ENCODE data around the gene RPUSD2. TPM values are rescaled to one million over a fixed set of nuclear protein-coding genes. Genes with fewer than 3 reads are reported as not detected.
A peak's percentile ranks its signal among the peaks of the same experiment; 100 is the strongest.

Gene RPUSD2
- total and polyA plus RNA-seq, 5 donors from 2014 or later, result 13.5 to 27.7 (median 23.8) TPM

GRCh38 chr15:40593165-40593564 is 24.1 kb downstream of the RPUSD2 start:
- Histone ChIP-seq H3K36me3 (ENCODE audit: control insufficient read depth, insufficient read depth, low read length) (no peaks in the 10 kb centered on the region), H3K9me3 (ENCODE audit: control insufficient read depth in 2 of 2, low read length in 2 of 2) (no peaks in the 10 kb centered on the region), H3K4me3 (ENCODE audit: low read depth, low read length) (peak overlapping the region; percentile 99), H3K4me1 (ENCODE audit: control insufficient read depth, insufficient read depth, low read length, poor library complexity, severe bottlenecking) (peaks cover 25% of the 10 kb centered on the region), H3K27me3 (ENCODE audit: control insufficient read depth, insufficient read depth, low read length) (peaks cover 2% of the 10 kb centered on the region), H3K27ac (ENCODE audit: insufficient read depth, low read length, poor library complexity, severe bottlenecking) (peak overlapping the region; percentile 95)
- peak; percentile 25 to 29 for ATAC-seq (ENCODE audit: low read depth in 2 of 2)
- peaks cover 10% of the 10 kb centered on the region for H3K27me3 Mint-ChIP-seq
- H3K4me1 Mint-ChIP-seq, result peaks cover 15 to 40% (median 19%) of the 10 kb centered on the region in 4 donors
- peak in 2 of 3 donors; percentile 42 to 66 for DNase-seq
- H3K9me3 Mint-ChIP-seq, result no peaks in the 10 kb centered on the region
- peak overlapping the region; percentile 89 to 100 (median 99) for H3K27ac Mint-ChIP-seq
- H3K36me3 Mint-ChIP-seq, result no peaks in the 10 kb centered on the region
- peak overlapping the region; percentile 88 to 98 (median 95) for H3K4me3 Mint-ChIP-seq

- peaks cover under 1% of the 10 kb centered on the region for H3K27me3 ChIP-seq (ENCODE audit: control insufficient read depth, insufficient read depth, low read length)
- ATAC-seq (ENCODE audit: low read depth in 2 of 2) (peak; percentile 79 to 82), DNase-seq (peak; percentile 80 to 95 (median 91))
- H3K4me1 Mint-ChIP-seq, result peaks cover 15 to 40% (median 19%) of the 10 kb centered on the region in 4 donors
- no peaks in the 10 kb centered on the region for H3K36me3 Mint-ChIP-seq
- no peaks in the 10 kb centered on the region for H3K9me3 ChIP-seq (ENCODE audit: control insufficient read depth in 2 of 2, low read length in 2 of 2)
- peak within 1 kb of the TSS; percentile 88 to 98 (median 95) for H3K4me3 Mint-ChIP-seq
- H3K27ac Mint-ChIP-seq, result peak within 1 kb of the TSS; percentile 89 to 100 (median 99)
- peaks cover 10% of the 10 kb centered on the region for H3K27me3 Mint-ChIP-seq
- H3K4me1 ChIP-seq (ENCODE audit: control insufficient read depth, insufficient read depth, low read length, poor library complexity, severe bottlenecking), result peaks cover 26% of the 10 kb centered on the region
- no peaks in the 10 kb centered on the region for H3K9me3 Mint-ChIP-seq
- peak within 1 kb of the TSS; percentile 95 for H3K27ac ChIP-seq (ENCODE audit: insufficient read depth, low read length, poor library complexity, severe bottlenecking)
- no peaks in the 10 kb centered on the region for H3K36me3 ChIP-seq (ENCODE audit: control insufficient read depth, insufficient read depth, low read length)
- peak within 1 kb of the TSS; percentile 99 for H3K4me3 ChIP-seq (ENCODE audit: low read depth, low read length)
Measured at GRCh38 chr15:40593588-40594428, 24.7 kb downstream of the RPUSD2 start, which contains the start of gene KNL1. Gene KNL1 (plus strand): TSS chr15:40594249. CDS start chr15:40602932, 8,683 bp downstream.

- no peaks in the 10 kb centered on the region for H3K9me3 Mint-ChIP-seq
- no peaks in the 10 kb centered on the region for H3K36me3 Mint-ChIP-seq
- H3K4me3 Mint-ChIP-seq, result peak overlapping the region; percentile 88 to 98 (median 95)
- Histone ChIP-seq H3K4me3 (ENCODE audit: low read depth, low read length) (peak overlapping the region; percentile 99), H3K27me3 (ENCODE audit: control insufficient read depth, insufficient read depth, low read length) (no peaks in the 10 kb centered on the region), H3K4me1 (ENCODE audit: control insufficient read depth, insufficient read depth, low read length, poor library complexity, severe bottlenecking) (peaks cover 28% of the 10 kb centered on the region), H3K9me3 (ENCODE audit: control insufficient read depth in 2 of 2, low read length in 2 of 2) (no peaks in the 10 kb centered on the region), H3K36me3 (ENCODE audit: control insufficient read depth, insufficient read depth, low read length) (no peaks in the 10 kb centered on the region), H3K27ac (ENCODE audit: insufficient read depth, low read length, poor library complexity, severe bottlenecking) (peak overlapping the region; percentile 95)
- DNase-seq (no peak), ATAC-seq (ENCODE audit: low read depth in 2 of 2) (peak; percentile 28 to 44)
- H3K4me1 Mint-ChIP-seq, result peaks cover 14 to 40% (median 19%) of the 10 kb centered on the region in 4 donors
- H3K27me3 Mint-ChIP-seq, result peaks cover 10% of the 10 kb centered on the region
- peak overlapping the region; percentile 89 to 100 (median 99) for H3K27ac Mint-ChIP-seq
Measured at GRCh38 chr15:40594429-40594836, 25.3 kb downstream of the RPUSD2 start.

- Histone ChIP-seq H3K36me3 (ENCODE audit: control insufficient read depth, insufficient read depth, low read length) (no peaks in the 10 kb centered on the region), H3K4me1 (ENCODE audit: control insufficient read depth, insufficient read depth, low read length, poor library complexity, severe bottlenecking) (peaks cover 23% of the 10 kb centered on the region), H3K9me3 (ENCODE audit: control insufficient read depth in 2 of 2, low read length in 2 of 2) (no peaks in the 10 kb centered on the region), H3K4me3 (ENCODE audit: low read depth, low read length) (peak overlapping the region; percentile 99), H3K27me3 (ENCODE audit: control insufficient read depth, insufficient read depth, low read length) (no peaks in the 10 kb centered on the region), H3K27ac (ENCODE audit: insufficient read depth, low read length, poor library complexity, severe bottlenecking) (peak overlapping the region; percentile 95)
- H3K4me3 Mint-ChIP-seq, result peak overlapping the region; percentile 88 to 98 (median 95)
- ATAC-seq (ENCODE audit: low read depth in 2 of 2), result no peak
- H3K27me3 Mint-ChIP-seq, result peaks cover 10% of the 10 kb centered on the region
- H3K9me3 Mint-ChIP-seq, result no peaks in the 10 kb centered on the region
- peak overlapping the region in 2 of 3 donors; percentile 99 to 100 for H3K27ac Mint-ChIP-seq
- no peak for DNase-seq
- H3K4me1 Mint-ChIP-seq, result peaks cover 10 to 33% (median 22%) of the 10 kb centered on the region in 4 donors
- no peaks in the 10 kb centered on the region for H3K36me3 Mint-ChIP-seq
Measured at GRCh38 chr15:40595219-40595618, 26.1 kb downstream of the RPUSD2 start.

- Histone ChIP-seq H3K36me3 (ENCODE audit: control insufficient read depth, insufficient read depth, low read length) (no peaks in the 10 kb centered on the region), H3K9me3 (ENCODE audit: control insufficient read depth in 2 of 2, low read length in 2 of 2) (no peaks in the 10 kb centered on the region), H3K27ac (ENCODE audit: insufficient read depth, low read length, poor library complexity, severe bottlenecking) (no peak overlapping the region), H3K27me3 (ENCODE audit: control insufficient read depth, insufficient read depth, low read length) (no peaks in the 10 kb centered on the region), H3K4me3 (ENCODE audit: low read depth, low read length) (no peak overlapping the region), H3K4me1 (ENCODE audit: control insufficient read depth, insufficient read depth, low read length, poor library complexity, severe bottlenecking) (peaks cover 23% of the 10 kb centered on the region)
- no peak for DNase-seq
- H3K4me3 Mint-ChIP-seq, result peak overlapping the region in 1 of 4 donors; percentile 68
- ATAC-seq (ENCODE audit: low read depth in 2 of 2), result no peak
- H3K9me3 Mint-ChIP-seq, result no peaks in the 10 kb centered on the region
- no peaks in the 10 kb centered on the region for H3K36me3 Mint-ChIP-seq
- no peak overlapping the region for H3K27ac Mint-ChIP-seq
- H3K4me1 Mint-ChIP-seq, result peaks cover 10 to 34% (median 24%) of the 10 kb centered on the region in 4 donors
- H3K27me3 Mint-ChIP-seq, result peaks cover 10% of the 10 kb centered on the region
Measured at GRCh38 chr15:40595773-40596172, 26.7 kb downstream of the RPUSD2 start.

GRCh38 chr15:40597024-40597423 is 27.9 kb downstream of the RPUSD2 start:
- peak overlapping the region in 2 of 4 donors; percentile 62 to 64 for H3K4me3 Mint-ChIP-seq
- no peaks in the 10 kb centered on the region for H3K27me3 ChIP-seq (ENCODE audit: control insufficient read depth, insufficient read depth, low read length)
- H3K27me3 Mint-ChIP-seq, result peaks cover 10% of the 10 kb centered on the region
- H3K4me3 ChIP-seq (ENCODE audit: low read depth, low read length), result no peak overlapping the region
- ATAC-seq (ENCODE audit: low read depth in 2 of 2) (no peak), DNase-seq (no peak)
- peaks cover 10 to 35% (median 25%) of the 10 kb centered on the region in 4 donors for H3K4me1 Mint-ChIP-seq
- H3K27ac ChIP-seq (ENCODE audit: insufficient read depth, low read length, poor library complexity, severe bottlenecking), result no peak overlapping the region
- H3K9me3 ChIP-seq (ENCODE audit: control insufficient read depth in 2 of 2, low read length in 2 of 2), result no peaks in the 10 kb centered on the region
- no peaks in the 10 kb centered on the region for H3K36me3 Mint-ChIP-seq
- peaks cover 23% of the 10 kb centered on the region for H3K4me1 ChIP-seq (ENCODE audit: control insufficient read depth, insufficient read depth, low read length, poor library complexity, severe bottlenecking)
- no peaks in the 10 kb centered on the region for H3K9me3 Mint-ChIP-seq
- H3K27ac Mint-ChIP-seq, result no peak overlapping the region
- no peaks in the 10 kb centered on the region for H3K36me3 ChIP-seq (ENCODE audit: control insufficient read depth, insufficient read depth, low read length)

GRCh38 chr15:40598126-40598525 is 29.0 kb downstream of the RPUSD2 start:
- Histone ChIP-seq H3K4me1 (ENCODE audit: control insufficient read depth, insufficient read depth, low read length, poor library complexity, severe bottlenecking) (peaks cover 17% of the 10 kb centered on the region), H3K36me3 (ENCODE audit: control insufficient read depth, insufficient read depth, low read length) (no peaks in the 10 kb centered on the region), H3K9me3 (ENCODE audit: control insufficient read depth in 2 of 2, low read length in 2 of 2) (no peaks in the 10 kb centered on the region), H3K27ac (ENCODE audit: insufficient read depth, low read length, poor library complexity, severe bottlenecking) (no peak overlapping the region), H3K27me3 (ENCODE audit: control insufficient read depth, insufficient read depth, low read length) (no peaks in the 10 kb centered on the region), H3K4me3 (ENCODE audit: low read depth, low read length) (no peak overlapping the region)
- ATAC-seq (ENCODE audit: low read depth in 2 of 2) (no peak), DNase-seq (no peak)
- peaks cover 5 to 28% (median 20%) of the 10 kb centered on the region in 4 donors for H3K4me1 Mint-ChIP-seq
- H3K36me3 Mint-ChIP-seq, result no peaks in the 10 kb centered on the region
- H3K4me3 Mint-ChIP-seq, result no peak overlapping the region
- no peak overlapping the region for H3K27ac Mint-ChIP-seq
- H3K27me3 Mint-ChIP-seq, result peaks cover 9% of the 10 kb centered on the region
- no peaks in the 10 kb centered on the region for H3K9me3 Mint-ChIP-seq

All from CD4-positive, CD25-positive, alpha-beta regulatory T cell (primary cell).